Heart left ventricle (tissue), 16 donors: ENCODE measurements around the gene FADS2. TPM values are rescaled to one million over a fixed set of nuclear protein-coding genes. Genes with fewer than 3 reads are reported as not detected.
A peak's percentile ranks its signal among the peaks of the same experiment; 100 is the strongest.

Experiments
- ATAC-seq, 4 donors: fragments of 200-7000 bp; cut with Tn5 transposase; one replicate each; pipeline ENCODE4 v1.9.1; 2020 to 2022; ENCODE audit warnings: moderate library complexity in 4 of 4, mild to moderate bottlenecking in 3 of 4, moderate number of reproducible peaks in 1 of 4
- DNase-seq, 5 donors: peaks; one replicate each; pipeline ENCODE4 v3.0.0-alpha.2; 2020
- H3K27ac ChIP-seq, 12 donors: fragments of 200-600 bp; sonication (generic) in 4 of 12; one replicate each; pipeline versions ENCODE4 v1.5.0 to v1.8.0; 2016 to 2022; ENCODE audit warnings: mild to moderate bottlenecking in 2 of 12
- H3K27me3 ChIP-seq, 9 donors: fragments of 200-600 bp; sonication (generic) in 2 of 9; one replicate each; pipeline versions ENCODE4 v1.5.1 to v1.8.0; 2016 to 2022; ENCODE audit warnings: mild to moderate bottlenecking in 3 of 9
- H3K36me3 ChIP-seq, 9 donors: fragments of 200-600 bp; sonication (generic) in 2 of 9; one replicate each; pipeline versions ENCODE4 v1.5.0 to v1.8.0; 2018 to 2022; ENCODE audit warnings: mild to moderate bottlenecking in 2 of 9
- H3K4me1 ChIP-seq, 12 donors: fragments of 200-600 bp; sonication (generic) in 4 of 12; one replicate each; pipeline versions ENCODE4 v1.5.0 to v1.8.0; 2016 to 2022; ENCODE audit warnings: mild to moderate bottlenecking in 3 of 12
- H3K4me3 ChIP-seq, 12 donors: fragments of 200-600 bp; sonication (generic) in 4 of 12; one replicate each; pipeline versions ENCODE4 v1.5.0 to v1.8.0; 2017 to 2022; ENCODE audit warnings: mild to moderate bottlenecking in 9 of 12, moderate library complexity in 4 of 12
- H3K9me3 ChIP-seq, 12 donors: fragments of 200-600 bp; sonication (generic) in 4 of 12; one replicate each; pipeline versions ENCODE4 v1.5.0 to v1.8.0; 2016 to 2022; ENCODE audit warnings: mild to moderate bottlenecking in 1 of 12
- POLR2A ChIP-seq, 2 donors: fragments of 450-650 bp; IDR thresholded peaks; one replicate each; pipeline ENCODE4 v1.6.1; 2017; ENCODE audit warnings: antibody characterized with exemption in 2 of 2, mild to moderate bottlenecking in 2 of 2, moderate library complexity in 2 of 2
- WGBS, 4 donors: extraction: QIAGEN DNeasy Blood & Tissue Kit in 2 of 4; methylation state at CpG; one replicate each; pipeline versions ENCODE4 v1.1.5 to v1.1.7; 2013 to 2018; 5-methylcytosine and 5-hydroxymethylcytosine counted together
- intact Hi-C, 10 donors: fragments of 100-400 bp; cut with DNase I; formaldehyde crosslinking; loops; one replicate each; pipeline versions ENCODE4 v1.11.1 to v1.14.2; 2022
- polyA plus RNA-seq, 2 donors: library from polyadenylated mRNA; stranded (reverse); fragments of 200-250 nt; gene quantifications; one replicate each; pipeline ENCODE4 v1.2.3, GENCODE V29; 2013
- total RNA-seq, 9 donors: library from RNA; depleted of rRNA in 2 of 9; stranded (reverse); fragments of >200 nt in 2 of 9; fragmentation: NEBNext Ultra II Directional in 3 of 9; extraction: Animal tissue kit (Norgen Biotek cat#: 25700) in 3 of 9; gene quantifications; one replicate each; pipeline versions ENCODE4 v1.1.0 to v1.2.4, GENCODE V29; 2016 to 2023
- TF ChIP-seq, protein P1 (sequence below), 12 donors: fragments of 200-600 bp; sonication (generic) in 4 of 12; IDR thresholded peaks; one replicate each; pipeline versions ENCODE4 v1.5.0 to v1.8.0; 2018 to 2022; ENCODE audit warnings: antibody characterized with exemption in 12 of 12, mild to moderate bottlenecking in 5 of 12
- donor health status: ischemic (EF 13 %, LVEDD 7.1; RV severe dilation, severe dysfunction).
- donor health status: healthy with polysubstance abuse.
- donor health status: DM: no; HTN: yes; CAD: no.
- donor health status: DM: no; HTN: no; CAD: no.
- donor health status: ischemic (EF 25% LVEDD 6.9; RV normal size, moderate dysfunction).
- donor health status: ischemic (EF 25% LVEDD 5.7; RV mildly dilated, moderate dysfunction).
- donor health status: healthy.
- donor health status: DM: yes; HTN: yes; CAD: no.
- donor health status: ischemic (EF 35%, LVEDD 5.7; RV mildly dilated, moderate dysfunction).
- donor health status: nonischemic (EF 11% LVEDD 7.7; RV severe dilation, severe dysfunction).
- donor health status: DM: yes; HTN: yes; CAD: no.
- donor health status: PGD.
- donor health status: ischemic (EF 29% LVEDD 5.4; RV normal size, mild dysfunction).
- donor health status: nonischemic (EF 23%, LVEDD 6.1; RV moderate dilation, normal function).

Gene FADS2
- total and polyA plus RNA-seq, 11 donors: 2.6 to 43.6 (median 19.2) TPM

GRCh38 chr11:61912530-61912898 lies 84.4 kb downstream of the FADS2 start:
- peak in 2 of 4 donors; percentile 45 to 47 for ATAC-seq
- 88 to 95% (median 91%) methylated on average over 6 of the region's 6 CpGs for WGBS, 4 donors
- no peak overlapping the region for H3K4me3 ChIP-seq
- H3K36me3 ChIP-seq: peaks cover 0 to 6% (median 0%) of the 10 kb centered on the region in 9 donors
- peak overlapping the region in 4 of 12 donors; percentile 4 to 62 (median 38) for H3K27ac ChIP-seq
- no peaks in the 10 kb centered on the region for H3K9me3 ChIP-seq
- intact Hi-C loops: no loop called here
- DNase-seq: peak in 2 of 5 donors; percentile 58 to 61
- TF ChIP-seq POLR2A (IDR thresholded peaks at IDR 0.05): no peak
- TF ChIP-seq, protein P1, sequence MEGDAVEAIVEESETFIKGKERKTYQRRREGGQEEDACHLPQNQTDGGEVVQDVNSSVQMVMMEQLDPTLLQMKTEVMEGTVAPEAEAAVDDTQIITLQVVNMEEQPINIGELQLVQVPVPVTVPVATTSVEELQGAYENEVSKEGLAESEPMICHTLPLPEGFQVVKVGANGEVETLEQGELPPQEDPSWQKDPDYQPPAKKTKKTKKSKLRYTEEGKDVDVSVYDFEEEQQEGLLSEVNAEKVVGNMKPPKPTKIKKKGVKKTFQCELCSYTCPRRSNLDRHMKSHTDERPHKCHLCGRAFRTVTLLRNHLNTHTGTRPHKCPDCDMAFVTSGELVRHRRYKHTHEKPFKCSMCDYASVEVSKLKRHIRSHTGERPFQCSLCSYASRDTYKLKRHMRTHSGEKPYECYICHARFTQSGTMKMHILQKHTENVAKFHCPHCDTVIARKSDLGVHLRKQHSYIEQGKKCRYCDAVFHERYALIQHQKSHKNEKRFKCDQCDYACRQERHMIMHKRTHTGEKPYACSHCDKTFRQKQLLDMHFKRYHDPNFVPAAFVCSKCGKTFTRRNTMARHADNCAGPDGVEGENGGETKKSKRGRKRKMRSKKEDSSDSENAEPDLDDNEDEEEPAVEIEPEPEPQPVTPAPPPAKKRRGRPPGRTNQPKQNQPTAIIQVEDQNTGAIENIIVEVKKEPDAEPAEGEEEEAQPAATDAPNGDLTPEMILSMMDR (IDR thresholded peaks at IDR 0.05): no peak
- peaks cover 0 to 74% (median 37%) of the 10 kb centered on the region in 12 donors for H3K4me1 ChIP-seq
- H3K27me3 ChIP-seq: peaks cover 0 to 5% (median 0%) of the 10 kb centered on the region in 9 donors

DNA sequence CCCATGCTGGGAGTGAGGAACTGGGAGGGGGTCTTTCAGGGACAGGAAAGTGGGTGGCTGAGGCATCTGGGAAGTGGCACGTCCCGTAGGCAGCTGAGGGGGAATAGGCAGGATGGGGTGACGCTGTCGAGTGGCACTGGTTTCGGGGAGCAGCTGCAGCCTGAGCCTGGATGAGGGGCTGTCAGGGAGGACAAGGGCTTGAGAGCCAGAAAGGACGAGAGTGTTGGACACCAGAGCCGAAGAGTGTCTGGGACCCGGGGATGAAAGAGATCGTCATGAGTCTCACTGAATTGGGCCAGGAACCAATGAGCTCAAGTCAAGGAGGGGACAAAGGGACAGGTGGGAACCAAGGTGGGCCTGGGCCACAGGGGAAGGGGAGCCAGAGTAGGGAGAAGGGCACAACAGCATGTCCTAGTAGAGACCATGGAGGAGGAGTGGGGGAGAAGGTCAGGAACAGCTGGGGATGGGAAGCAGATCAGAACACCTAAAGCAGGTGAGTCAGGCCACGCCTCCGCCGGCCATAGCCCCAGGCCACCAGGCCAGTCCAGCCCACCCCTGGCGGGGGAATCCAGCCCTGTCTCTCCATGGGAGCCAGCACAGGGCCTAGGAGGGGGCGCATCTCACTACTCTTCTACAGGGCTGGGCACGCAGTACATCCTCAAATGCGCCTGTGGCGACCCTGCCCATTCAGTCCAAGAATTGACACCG lies 85.0 kb downstream of the FADS2 start:
- no peak for TF ChIP-seq POLR2A (IDR thresholded peaks at IDR 0.05)
- TF ChIP-seq, protein P1 (IDR thresholded peaks at IDR 0.05): no peak
- peaks cover 0 to 79% (median 41%) of the 10 kb centered on the region in 12 donors for H3K4me1 ChIP-seq
- H3K27ac ChIP-seq: no peak overlapping the region
- peaks cover 0 to 5% (median 0%) of the 10 kb centered on the region in 9 donors for H3K27me3 ChIP-seq
- DNase-seq (peak in 1 of 5 donors; percentile 18), ATAC-seq (no peak)
- intact Hi-C loops: no loop called here
- H3K36me3 ChIP-seq: no peaks in the 10 kb centered on the region
- no peaks in the 10 kb centered on the region for H3K9me3 ChIP-seq
- no peak overlapping the region for H3K4me3 ChIP-seq
- WGBS, 4 donors: 80 to 84% (median 82%) methylated on average over 18 of the region's 18 CpGs

DNA sequence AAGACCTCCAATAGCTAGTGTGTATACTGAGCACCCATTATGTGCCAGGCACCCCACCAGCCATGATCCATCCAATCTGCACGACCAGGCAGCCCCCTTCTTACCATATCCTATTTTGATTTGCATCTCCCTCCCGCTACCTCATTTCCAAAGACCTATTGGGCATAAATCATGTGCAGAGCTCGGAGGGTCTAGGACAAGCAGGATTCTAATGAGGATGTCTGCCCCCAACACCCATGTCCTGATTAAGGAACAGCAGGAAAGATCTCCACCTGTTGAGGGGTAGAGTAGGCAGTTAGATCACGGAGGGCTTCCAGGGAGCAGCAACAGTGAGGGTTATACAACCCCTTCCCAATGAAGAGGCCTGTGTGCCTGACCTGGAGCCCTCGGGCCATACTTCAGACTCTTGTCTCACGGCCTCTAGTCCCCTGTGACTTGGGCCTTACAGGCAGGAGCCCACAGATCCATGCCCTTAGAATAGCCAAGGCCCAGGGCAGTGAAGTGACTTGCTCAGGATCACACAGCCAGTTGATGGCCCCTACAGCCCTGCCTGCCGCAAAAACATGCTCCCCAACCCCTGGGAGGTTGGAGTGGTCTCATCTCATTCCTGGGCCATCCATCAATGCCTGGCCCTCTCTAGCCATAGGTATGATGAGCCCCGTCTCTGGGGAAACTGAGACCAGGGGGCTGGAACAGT lies 85.7 kb downstream of the FADS2 start:
- H3K27ac ChIP-seq: no peak overlapping the region
- no peaks in the 10 kb centered on the region for H3K36me3 ChIP-seq
- no peaks in the 10 kb centered on the region for H3K9me3 ChIP-seq
- peaks cover 0 to 79% (median 43%) of the 10 kb centered on the region in 12 donors for H3K4me1 ChIP-seq
- intact Hi-C loops: no loop called here
- 84 to 91% (median 88%) methylated on average over 7 to 8 of the region's 8 CpGs for WGBS, 4 donors
- no peak overlapping the region for H3K4me3 ChIP-seq
- peaks cover 0 to 5% (median 0%) of the 10 kb centered on the region in 9 donors for H3K27me3 ChIP-seq
- no peak for ATAC-seq
- no peak for TF ChIP-seq POLR2A (IDR thresholded peaks at IDR 0.05)
- TF ChIP-seq, protein P1 (IDR thresholded peaks at IDR 0.05): no peak
- DNase-seq: no peak

GRCh38 chr11:61914471-61915171 lies 86.5 kb downstream of the FADS2 start:
- Histone ChIP-seq H3K36me3 (no peaks in the 10 kb centered on the region), H3K4me3 (peak overlapping the region in 3 of 12 donors; percentile 72 to 85 (median 81)), H3K27me3 (peaks cover 0 to 5% (median 0%) of the 10 kb centered on the region in 9 donors), H3K9me3 (no peaks in the 10 kb centered on the region), H3K4me1 (peaks cover 0 to 78% (median 39%) of the 10 kb centered on the region in 12 donors), H3K27ac (peak overlapping the region in 2 of 12 donors; percentile 13 to 23)
- ATAC-seq: no peak
- intact Hi-C loops: no loop called here
- WGBS, 4 donors: 90 to 95% (median 91%) methylated on average over 6 to 7 of the region's 7 CpGs
- TF ChIP-seq, protein P1 (IDR thresholded peaks at IDR 0.05): no peak
- no peak for TF ChIP-seq POLR2A (IDR thresholded peaks at IDR 0.05)
- no peak for DNase-seq
